RWPE2 (cell line): ENCODE results near the gene RUVBL2.

Experiments
- ATAC-seq: fragments of 200-7000 bp; cut with Tn5 transposase; 3 replicates; pipeline ENCODE4 v1.9.1; 2021; ENCODE audit warnings: low read depth
- DNase-seq: peaks from one replicate; pipeline ENCODE4 v3.0.0-alpha.2; 2020; ENCODE audit warnings: low spot score
- H3K27ac ChIP-seq: fragments of 450-650 bp; 2 replicates; pipeline ENCODE4 v1.5.1; 2017; ENCODE audit warnings: mild to moderate bottlenecking; ENCODE audit not compliant: poor library complexity, severe bottlenecking
- H3K27me3 ChIP-seq: fragments of 250-450 bp; sonication (Bioruptor Pico); 2 replicates; pipeline ENCODE4 v1.5.1; 2021; ENCODE audit warnings: mild to moderate bottlenecking, moderate library complexity; ENCODE audit not compliant: insufficient read depth, poor library complexity, severe bottlenecking
- H3K36me3 ChIP-seq: fragments of 250-450 bp; sonication (Bioruptor Pico); 2 replicates; pipeline ENCODE4 v1.5.1; 2020; ENCODE audit warnings: low read depth, mild to moderate bottlenecking, moderate library complexity
- H3K4me1 ChIP-seq: fragments of 250-450 bp; sonication (Bioruptor Pico); 2 replicates; pipeline ENCODE4 v1.5.1; 2021; ENCODE audit warnings: mild to moderate bottlenecking, moderate library complexity; ENCODE audit not compliant: insufficient read depth, poor library complexity, severe bottlenecking
- H3K4me3 ChIP-seq: fragments of 250-450 bp; sonication (Bioruptor Pico); 2 replicates; pipeline ENCODE4 v1.5.1; 2021; ENCODE audit warnings: mild to moderate bottlenecking, moderate library complexity; ENCODE audit not compliant: severe bottlenecking
- H3K9me3 ChIP-seq: fragments of 250-450 bp; sonication (Bioruptor Pico); 2 replicates; pipeline ENCODE4 v1.5.1; 2021; ENCODE audit warnings: mild to moderate bottlenecking, moderate library complexity; ENCODE audit not compliant: severe bottlenecking
- CTCF ChIP-seq: fragments of 450-650 bp; IDR thresholded peaks from one replicate; pipeline ENCODE4 v1.5.1; 2017; ENCODE audit warnings: mild to moderate bottlenecking, moderate library complexity; ENCODE audit not compliant: poor library complexity, severe bottlenecking

Gene RUVBL2

GRCh38 chr19:48999481-49000325, 6.0 kb downstream of the RUVBL2 start:
- Histone ChIP-seq H3K4me3 (no peak overlapping the region), H3K36me3 (peaks cover 51% of the 10 kb centered on the region), H3K4me1 (peaks cover 5% of the 10 kb centered on the region), H3K9me3 (no peaks in the 10 kb centered on the region), H3K27me3 (no peaks in the 10 kb centered on the region), H3K27ac (no peak overlapping the region)
- TF ChIP-seq CTCF: peak; percentile 65
- ATAC-seq (peak; percentile 80), DNase-seq (no peak)

GRCh38 chr19:49004133-49004532, 10.4 kb downstream of the RUVBL2 start:
- DNase-seq: no peak
- Histone ChIP-seq H3K27ac (no peak overlapping the region), H3K4me1 (no peaks in the 10 kb centered on the region), H3K4me3 (no peak overlapping the region), H3K27me3 (no peaks in the 10 kb centered on the region), H3K36me3 (peaks cover 81% of the 10 kb centered on the region), H3K9me3 (no peaks in the 10 kb centered on the region)
- no peak for TF ChIP-seq CTCF
- ATAC-seq: no peak

- no peaks in the 10 kb centered on the region for H3K9me3 ChIP-seq
- ATAC-seq: no peak
- H3K4me1 ChIP-seq: no peaks in the 10 kb centered on the region
- H3K4me3 ChIP-seq: no peak overlapping the region
- H3K27me3 ChIP-seq: no peaks in the 10 kb centered on the region
- TF ChIP-seq CTCF: no peak
- no peak for DNase-seq
- peaks cover 79% of the 10 kb centered on the region for H3K36me3 ChIP-seq
- H3K27ac ChIP-seq: no peak overlapping the region
These were observed 11.4 kb downstream of the RUVBL2 start for GRCh38 chr19:49004964-49005614.

- H3K9me3 ChIP-seq: no peaks in the 10 kb centered on the region
- H3K36me3 ChIP-seq: peaks cover 81% of the 10 kb centered on the region
- no peak for ATAC-seq
- no peak for TF ChIP-seq CTCF
- DNase-seq: no peak
- H3K4me3 ChIP-seq: no peak overlapping the region
- no peak overlapping the region for H3K27ac ChIP-seq
- H3K4me1 ChIP-seq: no peaks in the 10 kb centered on the region
- H3K27me3 ChIP-seq: no peaks in the 10 kb centered on the region
These were observed 13.2 kb downstream of the RUVBL2 start for GRCh38 chr19:49006905-49007304.

- Histone ChIP-seq H3K27ac (no peak overlapping the region), H3K9me3 (no peaks in the 10 kb centered on the region), H3K27me3 (no peaks in the 10 kb centered on the region), H3K4me3 (no peak overlapping the region), H3K36me3 (peaks cover 67% of the 10 kb centered on the region), H3K4me1 (no peaks in the 10 kb centered on the region)
- TF ChIP-seq CTCF: no peak
- ATAC-seq (no peak), DNase-seq (no peak)
These were observed 16.1 kb downstream of the RUVBL2 start for GRCh38 chr19:49009828-49010227.
